Neural cell (in vitro differentiated cells): Measurements from ENCODE around the gene NCOA5.

Experiments
- SMC3 ChIP-seq: fragments of 450-650 bp; conservative IDR thresholded peaks from 2 replicates; pipeline ENCODE4 v1.6.1; 2014; ENCODE audit warnings: antibody characterized with exemption, mild to moderate bottlenecking, moderate library complexity; ENCODE audit not compliant: poor library complexity
- TF ChIP-seq, protein P1 (sequence below): fragments of 450-650 bp; IDR thresholded peaks from 2 replicates; pipeline ENCODE4 v1.5.1; 2014; ENCODE audit warnings: antibody characterized with exemption, mild to moderate bottlenecking, moderate library complexity; ENCODE audit not compliant: poor library complexity, severe bottlenecking

DNA sequence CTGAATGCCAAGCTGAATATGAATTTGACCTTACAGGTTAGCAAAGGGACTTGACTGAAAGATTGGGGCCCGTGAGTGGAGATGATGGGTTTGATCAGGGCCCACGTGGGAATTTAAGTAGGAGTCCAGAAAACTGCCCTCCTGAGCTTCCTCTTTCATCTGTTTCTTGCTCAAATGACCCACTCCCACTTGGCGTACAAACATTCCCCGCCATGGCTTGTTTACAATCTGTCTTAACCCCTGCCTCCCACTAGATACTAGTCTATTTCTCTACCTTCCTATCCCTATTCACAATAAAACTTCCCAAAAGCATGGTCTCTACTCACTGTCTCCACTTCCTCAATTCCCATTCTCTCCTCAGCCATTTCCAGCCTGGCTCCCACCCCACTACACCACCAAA is 71.7 kb downstream of the NCOA5 start:
- no peak for TF ChIP-seq SMC3
- TF ChIP-seq, protein P1, sequence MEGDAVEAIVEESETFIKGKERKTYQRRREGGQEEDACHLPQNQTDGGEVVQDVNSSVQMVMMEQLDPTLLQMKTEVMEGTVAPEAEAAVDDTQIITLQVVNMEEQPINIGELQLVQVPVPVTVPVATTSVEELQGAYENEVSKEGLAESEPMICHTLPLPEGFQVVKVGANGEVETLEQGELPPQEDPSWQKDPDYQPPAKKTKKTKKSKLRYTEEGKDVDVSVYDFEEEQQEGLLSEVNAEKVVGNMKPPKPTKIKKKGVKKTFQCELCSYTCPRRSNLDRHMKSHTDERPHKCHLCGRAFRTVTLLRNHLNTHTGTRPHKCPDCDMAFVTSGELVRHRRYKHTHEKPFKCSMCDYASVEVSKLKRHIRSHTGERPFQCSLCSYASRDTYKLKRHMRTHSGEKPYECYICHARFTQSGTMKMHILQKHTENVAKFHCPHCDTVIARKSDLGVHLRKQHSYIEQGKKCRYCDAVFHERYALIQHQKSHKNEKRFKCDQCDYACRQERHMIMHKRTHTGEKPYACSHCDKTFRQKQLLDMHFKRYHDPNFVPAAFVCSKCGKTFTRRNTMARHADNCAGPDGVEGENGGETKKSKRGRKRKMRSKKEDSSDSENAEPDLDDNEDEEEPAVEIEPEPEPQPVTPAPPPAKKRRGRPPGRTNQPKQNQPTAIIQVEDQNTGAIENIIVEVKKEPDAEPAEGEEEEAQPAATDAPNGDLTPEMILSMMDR: no peak
